ENCODE data around the gene PRCC.
A peak's percentile ranks its signal among the peaks of the same experiment; 100 is the strongest.

GRCh38 chr1:156801409-156802121 is 34.2 kb downstream of the PRCC start:
- no peak for TF ChIP-seq ZNF121 (CRISPR knock-in tag; IDR thresholded peaks at IDR 0.05)
- no peak for TF ChIP-seq ZFP91 (CRISPR knock-in tag; IDR thresholded peaks at IDR 0.05; ENCODE audit: borderline replicate concordance)
- 0 out of 2 replicates have a peak, but pooled peaks have one; percentile 6 for TF ChIP-seq CTCF (CRISPR knock-in tag; IDR thresholded peaks at IDR 0.05)
- TF ChIP-seq AGO2 (optimal IDR thresholded peaks at IDR 0.05; ENCODE audit: low read depth, low read length) = no peak
- TF ChIP-seq ZBTB1 (CRISPR knock-in tag; IDR thresholded peaks at IDR 0.05; ENCODE audit: borderline replicate concordance) = no peak
- no peak for TF ChIP-seq BATF2 (CRISPR knock-in tag; IDR thresholded peaks at IDR 0.05)
- TF ChIP-seq TP53 (CRISPR knock-in tag; conservative IDR thresholded peaks at IDR 0.05) = no peak
- TF ChIP-seq ZNF10 (CRISPR knock-in tag; IDR thresholded peaks at IDR 0.05; ENCODE audit: borderline replicate concordance, low read depth) = no peak
